NOMO-1 treated with dmso at 0.1 percent for 144 hours (cell line): ENCODE data around the gene C2orf69.

Source experiments
- DNase-seq: peaks from one replicate; lab custom pipeline; 2025; ENCODE audit not compliant: unreplicated experiment; lab: John Stamatoyannopoulos, UW

The C2orf69 gene

GRCh38 chr2:199962203-199962602 lies 51.1 kb downstream of the C2orf69 start:
- DNase-seq, result no peak

GRCh38 chr2:199966405-199966804 lies 55.3 kb downstream of the C2orf69 start:
- no peak for DNase-seq

- DNase-seq, result no peak
Observed at GRCh38 chr2:199966976-199967375, 55.9 kb downstream of the C2orf69 start.

- no peak for DNase-seq
Observed at GRCh38 chr2:199968126-199968525, 57.0 kb downstream of the C2orf69 start.

GRCh38 chr2:199972088-199972626 lies 61.1 kb downstream of the C2orf69 start:
- DNase-seq, result no peak

- peak; percentile 11 for DNase-seq
Observed at GRCh38 chr2:199973703-199974102, 62.6 kb downstream of the C2orf69 start.

GRCh38 chr2:199975273-199975895 lies 64.3 kb downstream of the C2orf69 start:
- DNase-seq, result no peak
